ENCODE data around the gene YWHAB. TPM values are rescaled to one million over a fixed set of nuclear protein-coding genes. Genes with fewer than 3 reads are reported as not detected.
"Not testable (repeated sequence)": the region's sequence is repeated elsewhere in the genome, so short reads cannot be mapped to it uniquely, and the experiment has no call there.

The YWHAB gene
- total and polyA plus RNA-seq, 8 donors: 164 to 228 (median 192) TPM

DNA sequence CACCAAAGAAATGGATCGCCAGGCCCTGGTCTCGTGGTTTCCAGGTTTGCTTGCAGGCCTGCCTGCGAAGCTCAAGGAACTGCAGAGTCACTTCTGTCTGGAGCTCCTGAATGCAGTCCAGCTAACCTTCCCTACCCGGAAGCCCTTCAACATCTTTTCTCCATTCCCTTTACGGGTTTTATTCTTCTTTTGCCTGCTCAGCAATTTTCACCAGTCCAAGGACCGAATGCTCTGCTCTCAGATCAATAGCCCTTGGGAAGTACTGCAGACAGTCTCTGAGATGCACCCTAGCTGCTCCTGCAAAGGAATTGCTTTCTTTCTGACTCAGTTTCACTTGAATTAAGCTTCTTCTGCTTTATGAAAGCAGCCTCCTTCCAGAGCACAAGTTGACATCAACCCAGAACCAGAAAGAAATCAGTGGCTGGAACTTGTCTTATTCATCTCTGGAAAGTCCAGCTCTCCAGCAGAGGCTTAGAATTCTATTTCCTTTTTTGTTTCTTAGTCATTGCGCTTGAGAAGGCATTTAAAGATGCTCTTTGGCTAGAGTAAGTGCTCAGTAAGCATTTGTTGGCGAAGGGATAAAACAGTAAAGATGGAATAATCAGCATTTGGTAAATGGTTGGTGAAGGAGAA lies 18.7 kb upstream of the YWHAB start:
- intact Hi-C loops (cut with DNase I): loop anchor here in 1 of 2 donors (5.0 kb wide), 2 partner anchors 115 to 185 kb away; no protein-coding TSS in a partner anchor
- DNase-seq: no peak
- Histone ChIP-seq H3K4me1 (peaks cover 0 to 7% of the 10 kb centered on the region in 2 donors), H3K36me3 (no peaks in the 10 kb centered on the region), H3K4me3 (no peak overlapping the region), H3K27me3 (no peaks in the 10 kb centered on the region), H3K27ac (no peak overlapping the region), H3K9me3 (no peaks in the 10 kb centered on the region)
- TF ChIP-seq, protein P1, sequence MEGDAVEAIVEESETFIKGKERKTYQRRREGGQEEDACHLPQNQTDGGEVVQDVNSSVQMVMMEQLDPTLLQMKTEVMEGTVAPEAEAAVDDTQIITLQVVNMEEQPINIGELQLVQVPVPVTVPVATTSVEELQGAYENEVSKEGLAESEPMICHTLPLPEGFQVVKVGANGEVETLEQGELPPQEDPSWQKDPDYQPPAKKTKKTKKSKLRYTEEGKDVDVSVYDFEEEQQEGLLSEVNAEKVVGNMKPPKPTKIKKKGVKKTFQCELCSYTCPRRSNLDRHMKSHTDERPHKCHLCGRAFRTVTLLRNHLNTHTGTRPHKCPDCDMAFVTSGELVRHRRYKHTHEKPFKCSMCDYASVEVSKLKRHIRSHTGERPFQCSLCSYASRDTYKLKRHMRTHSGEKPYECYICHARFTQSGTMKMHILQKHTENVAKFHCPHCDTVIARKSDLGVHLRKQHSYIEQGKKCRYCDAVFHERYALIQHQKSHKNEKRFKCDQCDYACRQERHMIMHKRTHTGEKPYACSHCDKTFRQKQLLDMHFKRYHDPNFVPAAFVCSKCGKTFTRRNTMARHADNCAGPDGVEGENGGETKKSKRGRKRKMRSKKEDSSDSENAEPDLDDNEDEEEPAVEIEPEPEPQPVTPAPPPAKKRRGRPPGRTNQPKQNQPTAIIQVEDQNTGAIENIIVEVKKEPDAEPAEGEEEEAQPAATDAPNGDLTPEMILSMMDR (IDR thresholded peaks at IDR 0.05): no peak
- ATAC-seq: peak; percentile 19

DNA sequence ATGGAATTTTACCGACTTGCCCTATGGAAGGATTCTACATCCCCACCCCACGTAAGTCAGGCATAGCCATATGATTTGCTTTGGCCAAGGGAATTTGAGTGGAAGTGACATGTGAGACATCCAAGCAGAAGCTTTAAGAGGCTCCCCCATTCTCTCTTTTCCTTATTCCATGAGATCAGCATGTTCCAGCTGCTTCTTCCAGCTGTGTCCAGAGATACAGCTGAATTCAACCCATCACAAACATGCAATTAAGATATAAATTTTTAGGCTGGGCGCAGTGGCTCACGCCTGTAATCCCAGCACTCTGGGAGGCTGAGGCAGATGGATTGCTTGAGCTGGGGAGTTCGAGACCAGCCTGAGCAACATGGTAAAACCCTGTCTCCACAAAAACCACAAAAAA lies 16.0 kb upstream of the YWHAB start:
- no peak for ATAC-seq
- DNase-seq: no peak
- no peaks in the 10 kb centered on the region for H3K36me3 ChIP-seq
- no peaks in the 10 kb centered on the region for H3K27me3 ChIP-seq
- TF ChIP-seq, protein P1 (IDR thresholded peaks at IDR 0.05): no peak
- H3K27ac ChIP-seq: no peak overlapping the region
- H3K9me3 ChIP-seq: no peaks in the 10 kb centered on the region
- no peak overlapping the region for H3K4me3 ChIP-seq
- H3K4me1 ChIP-seq: peaks cover 0 to 7% of the 10 kb centered on the region in 2 donors
- intact Hi-C loops (cut with DNase I): loop anchor here in 1 of 2 donors (5.0 kb wide), 2 partner anchors 117 to 187 kb away; no protein-coding TSS in a partner anchor

DNA sequence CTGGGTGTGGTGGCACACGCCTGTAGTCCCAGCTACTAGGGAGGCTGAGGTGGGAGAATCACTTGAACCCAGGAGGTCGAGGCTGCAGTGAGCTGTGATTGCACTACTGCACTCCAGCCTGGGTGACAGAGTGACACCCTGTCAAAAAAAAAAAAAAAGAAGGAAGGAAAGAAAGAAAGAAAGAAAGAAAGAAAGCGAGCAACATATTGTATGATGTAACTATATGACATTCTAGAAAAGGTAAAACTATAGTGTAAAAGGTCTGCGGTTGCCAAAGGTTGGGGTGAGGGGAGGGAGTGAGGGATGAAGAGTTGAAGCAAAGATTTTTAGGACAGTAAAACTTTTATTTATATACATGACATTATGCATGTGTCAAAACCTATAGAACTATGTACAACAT lies 3.1 kb upstream of the YWHAB start:
- DNase-seq; ATAC-seq; H3K36me3 ChIP-seq; H3K4me3 ChIP-seq; intact Hi-C loops (cut with DNase I); H3K27me3 ChIP-seq; H3K9me3 ChIP-seq; H3K27ac ChIP-seq: not testable (repeated sequence)
- peaks cover 7 to 17% of the 10 kb centered on the region in 2 donors for H3K4me1 ChIP-seq

DNA sequence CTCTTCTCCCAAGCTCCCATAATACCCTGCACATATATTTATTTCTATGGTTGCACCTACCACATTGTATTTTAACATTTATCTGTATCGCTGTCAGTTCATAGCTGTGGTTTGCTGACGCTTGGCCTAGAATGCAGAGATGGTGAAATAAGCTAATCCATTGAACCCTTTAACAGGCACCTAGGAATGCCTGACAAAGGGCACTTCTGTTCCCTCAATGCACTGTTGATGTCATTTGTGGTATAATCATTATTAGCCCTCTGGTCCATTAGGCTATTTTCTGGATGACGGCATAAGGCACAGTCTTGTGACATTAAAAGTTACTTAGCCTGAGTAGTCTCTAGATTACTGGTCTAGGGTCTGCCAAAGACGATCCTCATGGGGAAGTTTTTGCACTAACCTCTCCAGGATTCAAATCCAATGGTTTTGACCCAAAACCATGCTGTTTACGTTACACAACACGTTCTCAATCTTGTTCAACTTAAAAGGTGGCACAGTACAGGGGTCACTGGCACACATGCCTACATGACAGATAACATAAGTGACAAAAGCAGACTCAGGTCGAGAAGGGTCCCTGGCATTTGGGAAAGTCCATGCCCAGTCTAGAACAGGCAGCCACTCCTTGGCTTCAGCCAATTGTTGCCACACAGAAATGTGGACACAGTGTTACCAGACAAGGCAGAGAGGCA lies 2.1 kb upstream of the YWHAB start:
- Histone ChIP-seq H3K4me3 (no peak overlapping the region), H3K27me3 (no peaks in the 10 kb centered on the region), H3K36me3 (no peaks in the 10 kb centered on the region), H3K4me1 (peaks cover 16 to 27% of the 10 kb centered on the region in 2 donors), H3K27ac (no peak overlapping the region), H3K9me3 (no peaks in the 10 kb centered on the region)
- TF ChIP-seq, protein P1 (IDR thresholded peaks at IDR 0.05): no peak
- ATAC-seq (no peak), DNase-seq (no peak)
- intact Hi-C loops (cut with DNase I): no loop called here

DNA sequence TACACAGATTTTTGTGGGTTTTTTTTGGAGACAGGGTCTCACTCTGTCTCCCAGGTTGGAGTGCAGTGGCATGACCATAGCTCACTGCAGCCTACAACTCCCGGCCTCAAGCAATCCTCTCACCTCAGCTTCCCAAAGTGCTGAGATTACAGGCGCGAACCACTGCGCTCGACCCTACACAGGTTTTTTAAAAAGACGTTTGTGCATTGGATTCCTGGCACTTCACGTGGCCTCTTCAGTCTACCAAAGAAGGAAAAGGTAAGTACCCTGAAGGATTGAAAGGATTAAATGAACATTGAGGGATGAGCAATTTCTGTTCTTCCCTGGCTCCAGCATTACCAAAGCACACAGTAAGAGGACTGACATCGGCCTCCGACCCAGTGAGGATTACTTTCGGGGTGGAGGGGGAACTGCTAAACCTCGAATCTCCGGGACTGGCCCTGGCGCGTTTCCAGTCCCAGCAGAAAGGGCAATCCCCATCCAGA lies 556 bp upstream of the YWHAB start:
- ATAC-seq (peak; percentile 0), DNase-seq (no peak)
- H3K27ac ChIP-seq: peak overlapping the region in 1 of 2 donors; percentile 100
- no peaks in the 10 kb centered on the region for H3K27me3 ChIP-seq
- H3K36me3 ChIP-seq: no peaks in the 10 kb centered on the region
- peak overlapping the region; percentile 96 to 100 for H3K4me3 ChIP-seq
- peaks cover 19 to 43% of the 10 kb centered on the region in 2 donors for H3K4me1 ChIP-seq
- intact Hi-C loops (cut with DNase I): no loop called here
- H3K9me3 ChIP-seq: no peaks in the 10 kb centered on the region
- TF ChIP-seq, protein P1 (IDR thresholded peaks at IDR 0.05): no peak

Data from left lung (tissue), 10 donors.